GM12878 (cell line): Measurements from ENCODE around the gene SKA3. TPM values are rescaled to one million over a fixed set of nuclear protein-coding genes. Genes with fewer than 3 reads are reported as not detected.

Experiments used
- ATAC-seq: fragments of 200-7000 bp; cut with Tn5 transposase; 3 replicates; pipeline ENCODE4 v1.9.1; 2020; ENCODE audit warnings: mild to moderate bottlenecking, moderate library complexity
- BruUV-seq: library from RNA; stranded (reverse); fragments of 400-500 nt; replicated peaks from 2 replicates; lab custom pipeline; 2021; lab: Mats Ljungman, UMichigan
- CTCF ChIA-PET: fragments of 300-600 bp; sonication (Branson Sonifier 250); formaldehyde crosslinking; extraction: SDS; loops from one replicate; lab custom pipeline; 2021; ENCODE audit warnings: inconsistent platforms; lab: Yijun Ruan, JAX
- POLR2A ChIA-PET: fragments of 350-600 bp; formaldehyde crosslinking; extraction: SDS; loops from one replicate; lab custom pipeline; 2021; ENCODE audit warnings: inconsistent platforms; lab: Charles Lee
- RAD21 ChIA-PET: fragments of 300-600 bp; sonication (Branson Sonifier 250); formaldehyde crosslinking; loops from one replicate; lab custom pipeline; 2023; ENCODE audit warnings: antibody characterized with exemption; ENCODE audit not compliant: unreplicated experiment; lab: Charles Lee
- SMC1A ChIA-PET: fragments of 300-600 bp; sonication (Branson Sonifier 250); formaldehyde crosslinking; loops from one replicate; lab custom pipeline; 2023; ENCODE audit not compliant: unreplicated experiment, uncharacterized antibody; lab: Charles Lee
- DNase-seq: peaks from one replicate; pipeline ENCODE4 v3.0.0-alpha.2; 2011; ENCODE audit warnings: low read depth, low spot score
- FAIRE-seq: peaks from 3 replicates; lab custom pipeline; 2011; peaks lifted over from hg19 to GRCh38; lab: Jason Lieb, UNC
- H2AFZ ChIP-seq: 2 replicates; pipeline ENCODE4 v1.6.0; 2011; ENCODE audit warnings: low read depth, low read length, control low read depth; ENCODE audit not compliant: control insufficient read depth
- H3K27ac ChIP-seq: 2 replicates; pipeline ENCODE4 v1.5.1; 2011; ENCODE audit warnings: control low read depth; ENCODE audit not compliant: control insufficient read depth, insufficient read depth
- H3K27me3 ChIP-seq, 2 experiments: replicated peaks in 1 of 2; 2 replicates each; pipeline versions ENCODE4 v1.6.0 to v1.6.1; 2011; ENCODE audit warnings: low read length in 1 of 2; ENCODE audit not compliant: control insufficient read depth in 2 of 2, insufficient read depth in 2 of 2
- H3K36me3 ChIP-seq, 2 experiments: 2 replicates each; pipeline ENCODE4 v1.5.1; 2011; ENCODE audit warnings: low read length in 1 of 2; ENCODE audit not compliant: control insufficient read depth in 2 of 2, insufficient read depth in 2 of 2
- H3K4me1 ChIP-seq: 2 replicates; pipeline ENCODE4 v1.6.1; 2011; ENCODE audit warnings: mild to moderate bottlenecking, low read length, moderate library complexity, mixed read lengths; ENCODE audit not compliant: control insufficient read depth, insufficient read depth
- H3K4me2 ChIP-seq: 2 replicates; pipeline ENCODE4 v1.6.0; 2011; ENCODE audit warnings: control low read depth; ENCODE audit not compliant: control insufficient read depth, insufficient read depth
- H3K4me3 ChIP-seq: fragments of 200-600 bp; sonication (generic); 2 replicates; pipeline ENCODE4 v1.5.1; 2016
- H3K79me2 ChIP-seq: 2 replicates; pipeline ENCODE4 v1.6.0; 2011; ENCODE audit warnings: low read length; ENCODE audit not compliant: control insufficient read depth, insufficient read depth
- H3K9ac ChIP-seq: 2 replicates; pipeline ENCODE4 v1.8.0; 2011; ENCODE audit warnings: low read length, control low read depth, mixed read lengths; ENCODE audit not compliant: control insufficient read depth, insufficient read depth
- H3K9me3 ChIP-seq: replicated peaks from 3 replicates; pipeline ENCODE4 v1.5.1; 2011; ENCODE audit warnings: mild to moderate bottlenecking, low read length; ENCODE audit not compliant: control insufficient read depth, insufficient read depth
- H4K20me1 ChIP-seq: 2 replicates; pipeline ENCODE4 v1.6.0; 2011; ENCODE audit not compliant: control insufficient read depth, insufficient read depth
- ASH2L ChIP-seq: fragments of 300-600, 200-600 bp; sonication (generic); IDR thresholded peaks from 2 replicates; pipeline ENCODE4 v1.6.1; 2017; ENCODE audit warnings: low read depth, mild to moderate bottlenecking, borderline replicate concordance
- ATF7 ChIP-seq: fragments of 450-650 bp; IDR thresholded peaks from 2 replicates; pipeline ENCODE4 v1.6.1; 2016; ENCODE audit warnings: low read depth, mild to moderate bottlenecking
- FOXM1 ChIP-seq: IDR thresholded peaks from 2 replicates; pipeline ENCODE4 v1.6.1; 2012; ENCODE audit warnings: low read depth, mild to moderate bottlenecking, inconsistent platforms, low read length, moderate library complexity
- KAT2A ChIP-seq: conservative IDR thresholded peaks from 2 replicates; pipeline ENCODE4 v1.6.1; 2011; ENCODE audit warnings: low read depth, low read length; ENCODE audit not compliant: control insufficient read depth
- PML ChIP-seq: IDR thresholded peaks from 2 replicates; pipeline ENCODE4 v1.6.1; 2012; ENCODE audit warnings: low read length, inconsistent platforms
- RAD51 ChIP-seq: fragments of 450-650 bp; IDR thresholded peaks from 2 replicates; pipeline ENCODE4 v1.6.1; 2016; ENCODE audit warnings: moderate library complexity, mild to moderate bottlenecking, inconsistent platforms
- SP1 ChIP-seq: IDR thresholded peaks from one replicate; pipeline ENCODE4 v1.6.1; 2011; ENCODE audit warnings: low read depth, low read length
- WGBS: methylation state at CpG from one replicate; pipeline ENCODE4 v1.1.6; 2016; ENCODE audit warnings: low lambda C conversion rate; ENCODE audit not compliant: insufficient replicate concordance, insufficient coverage; ENCODE audit errors: missing lambda C conversion rate; 5-methylcytosine and 5-hydroxymethylcytosine counted together
- in situ Hi-C: fragments of 300-500 bp; cut with MboI; formaldehyde crosslinking; loops from 9 replicates; pipeline ENCODE4 v1.14.3; 2018; ENCODE audit warnings: mixed read lengths
- intact Hi-C: fragments of 100-400 bp; cut with micrococcal nuclease; formaldehyde crosslinking; loops from one replicate; pipeline ENCODE4 v1.14.2; 2022; ENCODE audit not compliant: unreplicated experiment
- polyA plus RNA-seq, 11 experiments: library from polyadenylated mRNA; depleted of rRNA in 4 of 11; unstranded in 6 of 11; stranded (reverse) in 5 of 11; fragments of >200 nt; fragmentation: Nextera tagmentation in 4 of 11; fragmentation: Illumina TruSeq in 1 of 11; extraction: Ambion mirVana in 4 of 11; extraction: Trizol in 1 of 11; gene quantifications; 1 replicate in 1 of 11; 2 replicates in 10 of 11; pipeline versions ENCODE4 v1.2.1 to v1.2.3, GENCODE V29; 2011 to 2016; ENCODE audit warnings: inconsistent platforms in 2 of 11, missing spikeins in 2 of 11, low read depth in 1 of 11
- total RNA-seq, 4 experiments: library from RNA; depleted of rRNA in 3 of 4; stranded (reverse); fragments of >200 nt in 3 of 4; fragmentation: Illumina TruSeq in 1 of 4; extraction: Trizol in 1 of 4; gene quantifications; 2 replicates each; pipeline versions ENCODE4 v1.2.1 to v1.2.3, GENCODE V29; 2013 to 2021
- TF ChIP-seq, protein P1 (sequence below): fragments of 450-650 bp; IDR thresholded peaks from 2 replicates; pipeline ENCODE4 v1.6.1; 2016; ENCODE audit warnings: mild to moderate bottlenecking
- TF ChIP-seq, protein P2 (sequence below): fragments of 450-650 bp; IDR thresholded peaks from 2 replicates; pipeline ENCODE4 v1.6.1; 2017; ENCODE audit warnings: mild to moderate bottlenecking, low read depth, inconsistent platforms; ENCODE audit not compliant: poor library complexity, severe bottlenecking
- TF ChIP-seq, protein P3 (sequence below): IDR thresholded peaks from 2 replicates; pipeline ENCODE4 v1.6.1; 2012; ENCODE audit warnings: mild to moderate bottlenecking, low read depth, low read length

SKA3 gene
- total and polyA plus RNA-seq, 10 of the 15 experiments (the other 5 are each of a cell fraction or from before 2014, with no cell fraction given), result 13.5 to 69.7 (median 26.3) TPM

DNA sequence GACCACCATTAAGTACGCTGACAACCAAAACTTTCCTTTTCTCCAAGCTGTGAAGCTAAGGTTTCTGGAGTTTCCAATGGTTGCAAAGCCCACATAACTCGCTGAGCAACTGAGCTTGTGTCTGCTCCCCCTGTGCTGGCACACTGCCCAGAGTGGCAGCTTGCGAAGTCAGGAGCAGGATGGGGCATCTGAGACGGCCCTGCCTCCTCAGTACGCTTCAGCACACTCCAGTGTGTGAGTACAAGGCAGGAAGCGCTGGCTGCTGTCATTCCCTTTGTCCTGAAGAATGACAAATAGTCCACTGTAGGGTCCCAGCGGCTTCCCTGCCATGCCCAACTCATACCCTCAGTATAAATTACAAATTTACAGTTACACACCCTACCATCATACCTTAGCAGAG is 51.5 kb downstream of the SKA3 start:
- TF ChIP-seq SP1 (no peak), ATF7 (no peak), ASH2L (no peak)
- no peaks in the 10 kb centered on the region for H3K27me3 ChIP-seq
- no peak overlapping the region for H3K4me2 ChIP-seq
- DNase-seq, result no peak
- H3K9me3 ChIP-seq, result no peaks in the 10 kb centered on the region
- H3K4me3 ChIP-seq, result no peak overlapping the region
- in situ Hi-C loops (loop anchor here (25.0 kb wide), 1 partner anchor 1662 kb away; no protein-coding TSS in a partner anchor), intact Hi-C loops (no loop called here)
- BruUV-seq, result no TSS peak
- no peak for FAIRE-seq
- H3K27ac ChIP-seq, result no peak overlapping the region
- no peak overlapping the region for H2AFZ ChIP-seq
- no peaks in the 10 kb centered on the region for H3K4me1 ChIP-seq
- SMC1A ChIA-PET, result no interaction called here
- no peak overlapping the region for H3K9ac ChIP-seq
- CTCF ChIA-PET, result interaction anchor here (1.4 kb wide), 1 partner anchor 352 kb away, joined by 4 read pairs; no protein-coding TSS in a partner anchor
- H4K20me1 ChIP-seq, result no peaks in the 10 kb centered on the region
- WGBS, result 46% methylated on average over 7 of the region's 7 CpGs
- no peak; the same call in 2 of the 3 replicates for ATAC-seq
- no peaks in the 10 kb centered on the region for H3K79me2 ChIP-seq
- no peaks in the 10 kb centered on the region for H3K36me3 ChIP-seq
- RAD21 ChIA-PET, result no interaction called here
- POLR2A ChIA-PET, result interaction anchor here (0.5 to 0.7 kb wide), 2 partner anchors 10 to 102 kb away, joined by 3 to 4 read pairs; no protein-coding TSS in a partner anchor

DNA sequence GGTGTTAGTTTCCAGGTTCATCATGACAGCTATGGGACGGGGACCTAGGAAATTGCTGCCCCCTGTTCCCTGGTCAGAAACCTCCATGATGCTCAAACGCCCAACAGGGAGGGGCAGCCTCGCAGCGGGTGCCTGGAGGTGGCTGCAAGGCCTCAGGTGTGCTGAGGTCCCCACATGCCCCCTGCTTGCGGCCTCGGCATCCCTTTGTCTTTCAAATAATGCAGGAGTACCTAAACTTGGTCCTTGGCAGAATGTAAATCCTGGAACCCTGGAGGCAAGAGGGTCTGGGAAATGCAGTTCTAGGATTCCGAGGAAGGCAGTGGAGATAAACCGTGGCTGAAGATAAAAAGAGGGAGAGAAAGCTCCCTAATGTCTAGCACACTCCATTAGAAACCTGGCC is 52.4 kb downstream of the SKA3 start:
- H3K9me3 ChIP-seq, result no peaks in the 10 kb centered on the region
- H3K4me3 ChIP-seq, result no peak overlapping the region
- RAD21 ChIA-PET, result no interaction called here
- CTCF ChIA-PET, result no interaction called here
- no peaks in the 10 kb centered on the region for H3K4me1 ChIP-seq
- H3K9ac ChIP-seq, result no peak overlapping the region
- no peaks in the 10 kb centered on the region for H4K20me1 ChIP-seq
- H3K79me2 ChIP-seq, result no peaks in the 10 kb centered on the region
- no peak overlapping the region for H2AFZ ChIP-seq
- DNase-seq (no peak), FAIRE-seq (no peak), ATAC-seq (no peak)
- intact Hi-C loops (no loop called here), in situ Hi-C loops (loop anchor here (25.0 kb wide), 1 partner anchor 1663 kb away; no protein-coding TSS in a partner anchor)
- POLR2A ChIA-PET, result no interaction called here
- WGBS, result 56% methylated on average over 8 of the region's 8 CpGs
- no peaks in the 10 kb centered on the region for H3K36me3 ChIP-seq
- SMC1A ChIA-PET, result no interaction called here
- BruUV-seq, result no TSS peak
- no peaks in the 10 kb centered on the region for H3K27me3 ChIP-seq
- H3K27ac ChIP-seq, result no peak overlapping the region
- H3K4me2 ChIP-seq, result no peak overlapping the region
- TF ChIP-seq, protein P1, sequence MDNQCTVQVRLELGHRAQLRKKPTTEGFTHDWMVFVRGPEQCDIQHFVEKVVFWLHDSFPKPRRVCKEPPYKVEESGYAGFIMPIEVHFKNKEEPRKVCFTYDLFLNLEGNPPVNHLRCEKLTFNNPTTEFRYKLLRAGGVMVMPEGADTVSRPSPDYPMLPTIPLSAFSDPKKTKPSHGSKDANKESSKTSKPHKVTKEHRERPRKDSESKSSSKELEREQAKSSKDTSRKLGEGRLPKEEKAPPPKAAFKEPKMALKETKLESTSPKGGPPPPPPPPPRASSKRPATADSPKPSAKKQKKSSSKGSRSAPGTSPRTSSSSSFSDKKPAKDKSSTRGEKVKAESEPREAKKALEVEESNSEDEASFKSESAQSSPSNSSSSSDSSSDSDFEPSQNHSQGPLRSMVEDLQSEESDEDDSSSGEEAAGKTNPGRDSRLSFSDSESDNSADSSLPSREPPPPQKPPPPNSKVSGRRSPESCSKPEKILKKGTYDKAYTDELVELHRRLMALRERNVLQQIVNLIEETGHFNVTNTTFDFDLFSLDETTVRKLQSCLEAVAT, result no peak
- TF ChIP-seq FOXM1, result no peak
- TF ChIP-seq, protein P2, sequence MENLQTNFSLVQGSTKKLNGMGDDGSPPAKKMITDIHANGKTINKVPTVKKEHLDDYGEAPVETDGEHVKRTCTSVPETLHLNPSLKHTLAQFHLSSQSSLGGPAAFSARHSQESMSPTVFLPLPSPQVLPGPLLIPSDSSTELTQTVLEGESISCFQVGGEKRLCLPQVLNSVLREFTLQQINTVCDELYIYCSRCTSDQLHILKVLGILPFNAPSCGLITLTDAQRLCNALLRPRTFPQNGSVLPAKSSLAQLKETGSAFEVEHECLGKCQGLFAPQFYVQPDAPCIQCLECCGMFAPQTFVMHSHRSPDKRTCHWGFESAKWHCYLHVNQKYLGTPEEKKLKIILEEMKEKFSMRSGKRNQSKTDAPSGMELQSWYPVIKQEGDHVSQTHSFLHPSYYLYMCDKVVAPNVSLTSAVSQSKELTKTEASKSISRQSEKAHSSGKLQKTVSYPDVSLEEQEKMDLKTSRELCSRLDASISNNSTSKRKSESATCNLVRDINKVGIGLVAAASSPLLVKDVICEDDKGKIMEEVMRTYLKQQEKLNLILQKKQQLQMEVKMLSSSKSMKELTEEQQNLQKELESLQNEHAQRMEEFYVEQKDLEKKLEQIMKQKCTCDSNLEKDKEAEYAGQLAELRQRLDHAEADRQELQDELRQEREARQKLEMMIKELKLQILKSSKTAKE, result no peak
- TF ChIP-seq, protein P3, sequence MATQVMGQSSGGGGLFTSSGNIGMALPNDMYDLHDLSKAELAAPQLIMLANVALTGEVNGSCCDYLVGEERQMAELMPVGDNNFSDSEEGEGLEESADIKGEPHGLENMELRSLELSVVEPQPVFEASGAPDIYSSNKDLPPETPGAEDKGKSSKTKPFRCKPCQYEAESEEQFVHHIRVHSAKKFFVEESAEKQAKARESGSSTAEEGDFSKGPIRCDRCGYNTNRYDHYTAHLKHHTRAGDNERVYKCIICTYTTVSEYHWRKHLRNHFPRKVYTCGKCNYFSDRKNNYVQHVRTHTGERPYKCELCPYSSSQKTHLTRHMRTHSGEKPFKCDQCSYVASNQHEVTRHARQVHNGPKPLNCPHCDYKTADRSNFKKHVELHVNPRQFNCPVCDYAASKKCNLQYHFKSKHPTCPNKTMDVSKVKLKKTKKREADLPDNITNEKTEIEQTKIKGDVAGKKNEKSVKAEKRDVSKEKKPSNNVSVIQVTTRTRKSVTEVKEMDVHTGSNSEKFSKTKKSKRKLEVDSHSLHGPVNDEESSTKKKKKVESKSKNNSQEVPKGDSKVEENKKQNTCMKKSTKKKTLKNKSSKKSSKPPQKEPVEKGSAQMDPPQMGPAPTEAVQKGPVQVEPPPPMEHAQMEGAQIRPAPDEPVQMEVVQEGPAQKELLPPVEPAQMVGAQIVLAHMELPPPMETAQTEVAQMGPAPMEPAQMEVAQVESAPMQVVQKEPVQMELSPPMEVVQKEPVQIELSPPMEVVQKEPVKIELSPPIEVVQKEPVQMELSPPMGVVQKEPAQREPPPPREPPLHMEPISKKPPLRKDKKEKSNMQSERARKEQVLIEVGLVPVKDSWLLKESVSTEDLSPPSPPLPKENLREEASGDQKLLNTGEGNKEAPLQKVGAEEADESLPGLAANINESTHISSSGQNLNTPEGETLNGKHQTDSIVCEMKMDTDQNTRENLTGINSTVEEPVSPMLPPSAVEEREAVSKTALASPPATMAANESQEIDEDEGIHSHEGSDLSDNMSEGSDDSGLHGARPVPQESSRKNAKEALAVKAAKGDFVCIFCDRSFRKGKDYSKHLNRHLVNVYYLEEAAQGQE, result no peak
- no peak for TF ChIP-seq PML
- TF ChIP-seq RAD51, result no peak
- no peak for TF ChIP-seq KAT2A
